Activated T-cell treated with anti-CD3 and anti-CD28 coated beads, Interleukin-2, amount 50 U/mL, for 4 hours (primary cell): ENCODE data around the gene TMEM250. TPM values are rescaled to one million over a fixed set of nuclear protein-coding genes. Genes with fewer than 3 reads are reported as not detected.
"Not testable (repeated sequence)": the region's sequence is repeated elsewhere in the genome, so short reads cannot be mapped to it uniquely, and the experiment has no call there.

Experiments
- ATAC-seq, 2 donors: fragments of 200-7000 bp; cut with Tn5 transposase; one replicate each; pipeline ENCODE4 v1.10.0; 2021
- DNase-seq: peaks from one replicate; pipeline ENCODE4 v3.0.0-alpha.2; 2020
- H3K27me3 Mint-ChIP-seq: one replicate; pipeline ENCODE4 v1.8.0; 2021; ENCODE audit warnings: low read depth, mixed read lengths
- H3K36me3 Mint-ChIP-seq: one replicate; pipeline ENCODE4 v1.8.0; 2022; ENCODE audit warnings: mixed read lengths; ENCODE audit not compliant: insufficient read depth
- H3K4me1 Mint-ChIP-seq: one replicate; pipeline ENCODE4 v1.8.0; 2021; ENCODE audit warnings: low read depth, mixed read lengths
- H3K4me3 Mint-ChIP-seq: one replicate; pipeline ENCODE4 v1.8.0; 2021; ENCODE audit warnings: mild to moderate bottlenecking, moderate library complexity, mixed read lengths
- H3K9me3 Mint-ChIP-seq: one replicate; pipeline ENCODE4 v1.8.0; 2021; ENCODE audit warnings: mixed read lengths
- total RNA-seq, 3 donors: library from RNA; stranded (reverse); gene quantifications; one replicate each; pipeline ENCODE4 v1.2.1, GENCODE V29; 2021

The TMEM250 gene
- total RNA-seq, 3 donors from 2014 or later: 46.3 to 47.4 (median 46.5) TPM

DNA sequence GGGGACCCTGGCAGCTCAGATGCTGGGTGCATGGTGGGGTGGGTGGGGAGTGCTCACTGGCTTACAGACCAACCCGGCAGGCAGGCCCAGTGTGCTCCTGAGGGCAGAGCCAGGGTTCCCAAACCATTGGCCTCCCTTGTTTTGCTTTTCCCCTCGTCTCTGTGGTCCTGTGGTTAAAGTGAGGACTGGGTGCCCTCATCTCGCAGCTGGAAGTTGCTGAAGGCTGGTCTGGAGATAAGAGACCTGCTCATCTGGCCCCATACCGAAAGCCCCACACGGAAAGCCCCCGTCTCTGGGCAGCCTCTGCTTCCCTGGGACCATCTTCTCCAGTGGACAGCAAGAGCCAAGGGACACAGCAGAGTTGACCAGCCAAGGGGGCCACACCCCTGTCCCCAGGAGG, 13.8 kb downstream of the TMEM250 start:
- H3K4me3 Mint-ChIP-seq: no peak overlapping the region
- ATAC-seq: no peak
- no peak for DNase-seq
- H3K36me3 Mint-ChIP-seq: no peaks in the 10 kb centered on the region
- H3K4me1 Mint-ChIP-seq: peaks cover 23% of the 10 kb centered on the region
- H3K27me3 Mint-ChIP-seq: no peaks in the 10 kb centered on the region
- H3K9me3 Mint-ChIP-seq: no peaks in the 10 kb centered on the region

GRCh38 chr9:136104488-136104800, 14.2 kb downstream of the TMEM250 start:
- no peak for DNase-seq
- Mint-ChIP-seq H3K27me3 (no peaks in the 10 kb centered on the region), H3K9me3 (no peaks in the 10 kb centered on the region), H3K36me3 (no peaks in the 10 kb centered on the region), H3K4me1 (peaks cover 23% of the 10 kb centered on the region), H3K4me3 (no peak overlapping the region)
- ATAC-seq: no peak

DNA sequence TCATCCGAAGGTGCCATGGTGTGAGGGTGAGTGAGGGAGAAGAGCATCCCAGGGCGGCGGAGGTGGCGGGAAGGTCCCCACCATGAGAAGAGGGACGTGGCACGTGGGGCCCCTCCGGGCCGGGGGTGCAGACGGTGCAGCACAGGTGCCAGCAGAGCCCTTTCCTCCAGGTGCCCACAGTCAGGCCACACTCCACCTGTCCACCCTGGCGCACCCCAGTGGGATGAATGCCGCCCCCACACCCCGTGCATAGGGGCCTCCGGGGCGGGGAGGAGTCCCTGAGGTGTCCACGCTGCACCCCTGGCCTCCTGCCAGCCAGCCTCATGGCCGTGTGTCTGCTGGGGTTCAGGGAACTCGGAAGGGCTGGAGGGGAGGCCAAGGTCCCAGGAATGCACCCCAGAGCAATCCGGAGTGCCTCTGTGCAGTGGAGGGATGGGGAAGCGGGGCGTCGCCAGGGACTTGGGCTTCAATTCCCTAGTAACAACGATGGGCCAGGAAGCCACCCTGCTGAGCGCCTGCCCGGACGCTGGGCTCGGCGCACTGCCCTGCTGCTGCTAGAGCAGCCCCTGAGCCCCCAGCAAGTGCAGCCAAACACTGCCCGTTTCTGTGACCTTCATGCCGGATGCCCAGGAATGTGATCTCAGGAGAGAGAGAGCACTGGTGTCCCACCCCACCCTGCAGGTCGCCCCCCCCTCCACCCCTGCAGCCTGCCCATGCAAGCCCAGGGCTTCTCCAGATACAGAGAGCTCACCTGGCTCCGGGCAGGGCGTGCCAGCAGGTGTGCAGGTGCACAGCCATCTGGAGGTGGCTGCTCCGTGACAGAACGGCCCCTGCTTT, 14.8 kb downstream of the TMEM250 start:
- ATAC-seq (no peak), DNase-seq (no peak)
- no peaks in the 10 kb centered on the region for H3K9me3 Mint-ChIP-seq
- H3K4me3 Mint-ChIP-seq: no peak overlapping the region
- H3K36me3 Mint-ChIP-seq: no peaks in the 10 kb centered on the region
- peaks cover 27% of the 10 kb centered on the region for H3K4me1 Mint-ChIP-seq
- H3K27me3 Mint-ChIP-seq: no peaks in the 10 kb centered on the region

GRCh38 chr9:136101615-136102074, 17.0 kb downstream of the TMEM250 start:
- H3K36me3 Mint-ChIP-seq, H3K4me3 Mint-ChIP-seq, DNase-seq, H3K27me3 Mint-ChIP-seq, H3K9me3 Mint-ChIP-seq, ATAC-seq: not testable (repeated sequence)
- peaks cover 14% of the 10 kb centered on the region for H3K4me1 Mint-ChIP-seq

DNA sequence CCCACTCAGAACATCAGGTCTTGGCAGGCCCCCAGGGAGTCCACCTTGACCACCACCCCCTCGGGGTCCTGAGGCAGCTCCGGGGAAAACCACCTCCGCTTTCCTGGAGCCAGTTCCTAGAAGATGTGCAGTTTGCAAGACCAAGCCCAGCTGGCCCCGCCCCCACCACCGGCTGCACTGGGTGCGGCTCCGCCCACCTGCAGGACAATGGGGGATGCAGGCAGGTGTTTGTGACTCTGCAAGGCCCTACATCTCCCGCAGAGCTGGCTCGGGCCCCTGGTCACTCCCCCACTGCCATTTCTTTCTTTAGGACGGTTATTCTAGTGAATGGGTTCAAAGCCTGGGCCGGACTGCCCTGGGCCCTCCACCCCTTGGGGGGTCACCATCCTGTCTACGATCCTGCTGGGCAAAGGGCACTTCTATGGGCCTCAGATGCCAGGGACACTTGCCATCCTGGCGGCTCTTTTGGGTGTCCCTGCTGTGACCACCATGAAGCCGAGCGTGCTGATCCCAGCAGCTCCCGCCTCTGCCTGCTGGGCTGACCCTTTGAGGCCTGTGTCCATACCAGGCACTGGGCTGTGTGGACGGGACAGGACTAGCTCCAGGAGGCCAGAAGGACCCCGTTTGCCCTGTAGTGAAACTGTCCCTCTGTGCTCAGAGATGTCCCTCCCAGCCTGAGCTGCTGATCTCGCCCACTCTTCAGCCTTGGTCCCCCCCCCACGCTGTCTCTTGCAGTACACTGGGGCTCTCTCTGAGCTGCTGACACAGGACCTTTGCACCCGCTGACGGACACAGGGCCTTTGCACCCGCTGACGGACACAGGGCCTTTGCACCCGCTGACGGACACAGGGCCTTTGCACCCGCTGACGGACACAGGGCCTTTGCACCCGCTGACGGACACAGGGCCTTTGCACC, 17.7 kb downstream of the TMEM250 start:
- no peaks in the 10 kb centered on the region for H3K9me3 Mint-ChIP-seq
- DNase-seq: no peak
- peaks cover 11% of the 10 kb centered on the region for H3K4me1 Mint-ChIP-seq
- no peak for ATAC-seq
- no peak overlapping the region for H3K4me3 Mint-ChIP-seq
- H3K27me3 Mint-ChIP-seq: peaks cover 1% of the 10 kb centered on the region
- no peaks in the 10 kb centered on the region for H3K36me3 Mint-ChIP-seq

GRCh38 chr9:136099542-136099941, 19.1 kb downstream of the TMEM250 start:
- DNase-seq: no peak
- Mint-ChIP-seq H3K4me1 (peaks cover 9% of the 10 kb centered on the region), H3K9me3 (no peaks in the 10 kb centered on the region), H3K4me3 (no peak overlapping the region), H3K36me3 (no peaks in the 10 kb centered on the region), H3K27me3 (peaks cover 1% of the 10 kb centered on the region)
- no peak for ATAC-seq

DNA sequence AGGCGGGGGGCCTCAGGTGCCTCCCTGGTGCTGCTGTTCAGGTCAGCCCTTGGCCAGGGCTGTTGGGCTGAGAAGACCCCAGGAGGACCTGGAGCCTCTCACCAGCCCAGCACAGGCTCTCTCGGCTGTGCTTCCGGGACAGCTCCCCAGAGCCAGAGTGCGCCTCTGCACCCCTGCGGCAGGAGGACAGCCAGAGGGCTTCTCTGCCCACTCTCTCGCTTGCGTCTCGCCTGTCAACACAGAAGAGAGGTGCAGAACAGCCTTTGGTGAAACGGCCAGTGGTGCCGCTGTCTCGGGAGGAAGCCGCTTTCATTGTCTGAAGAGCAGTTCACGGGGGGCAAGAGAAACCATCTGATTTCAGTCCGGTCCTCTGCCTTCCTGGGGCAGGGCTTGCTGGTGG, 19.8 kb downstream of the TMEM250 start:
- ATAC-seq: no peak
- H3K27me3 Mint-ChIP-seq: peaks cover 1% of the 10 kb centered on the region
- peak overlapping the region; percentile 46 for H3K4me3 Mint-ChIP-seq
- no peaks in the 10 kb centered on the region for H3K9me3 Mint-ChIP-seq
- no peaks in the 10 kb centered on the region for H3K36me3 Mint-ChIP-seq
- peaks cover 9% of the 10 kb centered on the region for H3K4me1 Mint-ChIP-seq
- DNase-seq: no peak

- Mint-ChIP-seq H3K4me3 (no peak overlapping the region), H3K36me3 (no peaks in the 10 kb centered on the region), H3K4me1 (peaks cover 13% of the 10 kb centered on the region), H3K27me3 (peaks cover 1% of the 10 kb centered on the region), H3K9me3 (no peaks in the 10 kb centered on the region)
- ATAC-seq (no peak), DNase-seq (no peak)
Observed at GRCh38 chr9:136098210-136098609, 20.5 kb downstream of the TMEM250 start.

DNA sequence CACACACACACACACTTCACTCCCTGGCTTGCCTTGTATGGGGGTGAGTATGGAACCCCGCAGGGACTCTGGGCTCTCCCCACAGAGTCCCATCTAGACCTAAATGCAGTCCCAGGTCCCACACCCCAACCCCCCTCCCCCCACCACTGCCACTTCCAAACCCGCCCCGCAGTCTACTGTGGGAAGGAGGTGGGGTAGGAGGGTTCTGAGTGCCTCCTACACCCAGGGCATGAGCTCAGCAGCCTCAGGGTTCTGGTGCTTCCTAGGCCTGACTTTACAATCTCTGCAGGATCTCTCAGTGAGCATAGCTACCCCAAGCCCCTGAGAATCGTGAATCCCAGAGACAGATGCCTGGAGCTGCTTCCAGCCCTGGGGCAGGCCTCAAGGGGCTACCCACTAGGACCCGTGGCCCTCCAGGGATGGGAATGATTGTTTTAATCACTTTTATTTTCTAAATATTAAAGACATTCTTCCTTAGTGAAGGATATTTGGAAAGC, 22.1 kb downstream of the TMEM250 start:
- DNase-seq (no peak), ATAC-seq (no peak)
- H3K36me3 Mint-ChIP-seq: no peaks in the 10 kb centered on the region
- H3K27me3 Mint-ChIP-seq: peaks cover 1% of the 10 kb centered on the region
- peaks cover 16% of the 10 kb centered on the region for H3K4me1 Mint-ChIP-seq
- no peaks in the 10 kb centered on the region for H3K9me3 Mint-ChIP-seq
- peak overlapping the region; percentile 68 for H3K4me3 Mint-ChIP-seq

- DNase-seq: no peak
- Mint-ChIP-seq H3K4me1 (peaks cover 16% of the 10 kb centered on the region), H3K27me3 (peaks cover 1% of the 10 kb centered on the region), H3K9me3 (no peaks in the 10 kb centered on the region), H3K36me3 (no peaks in the 10 kb centered on the region), H3K4me3 (peak within 1 kb of the TSS; percentile 78)
- ATAC-seq: peak; percentile 49 to 60
Observed at GRCh38 chr9:136095070-136096058, 23.3 kb downstream of the TMEM250 start, which contains the start of gene NACC2. TSS of gene NACC2 (minus strand) at chr9:136095289. CDS start at chr9:136050521, 44,768 bp downstream.

GRCh38 chr9:136093995-136094881, 24.4 kb downstream of the TMEM250 start:
- Mint-ChIP-seq H3K4me1 (peaks cover 22% of the 10 kb centered on the region), H3K27me3 (peaks cover 1% of the 10 kb centered on the region), H3K36me3 (no peaks in the 10 kb centered on the region), H3K9me3 (no peaks in the 10 kb centered on the region), H3K4me3 (peak overlapping the region; percentile 78)
- peak; percentile 55 to 67 for ATAC-seq
- peak; percentile 52 for DNase-seq

DNA sequence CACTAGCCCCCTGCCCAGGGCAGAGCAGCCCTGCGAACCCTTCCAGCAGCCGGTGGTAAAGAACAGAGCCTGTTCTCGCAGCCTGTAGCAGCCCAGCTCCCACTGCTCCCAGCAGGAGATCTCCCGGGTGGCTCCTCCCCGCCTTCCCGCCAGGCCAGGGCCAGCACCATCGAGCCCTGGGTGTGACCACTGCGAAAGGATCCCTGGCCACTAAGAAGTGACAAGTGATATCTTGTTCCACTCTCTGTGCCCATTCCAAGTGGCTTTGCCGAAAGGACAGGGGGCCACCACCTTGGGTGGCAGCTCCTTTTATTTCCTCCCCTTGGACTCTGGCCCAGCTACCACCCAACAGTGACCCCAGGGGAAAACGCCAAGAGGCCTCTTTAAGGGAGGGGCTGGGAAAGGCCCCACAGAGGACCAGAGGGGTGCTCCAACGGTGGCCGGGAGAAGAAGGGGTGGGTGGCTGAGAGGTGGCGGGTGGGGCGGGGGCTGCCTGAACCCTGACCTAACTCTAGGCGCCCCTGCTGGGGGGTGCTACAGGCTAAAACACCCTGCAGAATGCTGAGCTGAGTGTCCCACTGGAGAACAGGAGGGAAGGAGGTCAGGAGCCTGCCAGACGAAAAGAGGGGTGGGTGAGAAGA, 25.2 kb downstream of the TMEM250 start:
- Mint-ChIP-seq H3K4me1 (peaks cover 16% of the 10 kb centered on the region), H3K36me3 (no peaks in the 10 kb centered on the region), H3K9me3 (no peaks in the 10 kb centered on the region), H3K4me3 (peak overlapping the region; percentile 78), H3K27me3 (peaks cover 1% of the 10 kb centered on the region)
- DNase-seq (no peak), ATAC-seq (no peak)
